Left lung (tissue), 10 donors: ENCODE data around the gene TMEM130. TPM values are rescaled to one million over a fixed set of nuclear protein-coding genes. Genes with fewer than 3 reads are reported as not detected.

ENCODE experiments used
- ATAC-seq: fragments of 200-7000 bp; cut with Tn5 transposase; one replicate; pipeline ENCODE4 v1.9.1; 2020; ENCODE audit warnings: moderate library complexity
- DNase-seq, 4 donors: peaks; one replicate each; pipeline ENCODE4 v3.0.0-alpha.2; 2013 to 2020
- H3K27ac ChIP-seq, 2 donors: fragments of 200-600 bp; sonication (generic) in 1 of 2; one replicate each; pipeline versions ENCODE4 v1.5.0 to v1.8.0; 2020 to 2021
- H3K27me3 ChIP-seq, 2 donors: fragments of 200-600 bp; sonication (generic) in 1 of 2; one replicate each; pipeline versions ENCODE4 v1.5.0 to v1.8.0; 2020 to 2021
- H3K36me3 ChIP-seq, 2 donors: fragments of 200-600 bp; sonication (generic) in 1 of 2; one replicate each; pipeline versions ENCODE4 v1.5.0 to v1.8.0; 2020 to 2021
- H3K4me1 ChIP-seq, 2 donors: fragments of 200-600 bp; one replicate each; pipeline ENCODE4 v1.8.0; 2021
- H3K4me3 ChIP-seq, 2 donors: fragments of 200-600 bp; sonication (generic) in 1 of 2; one replicate each; pipeline versions ENCODE4 v1.5.0 to v1.8.0; 2020 to 2021; ENCODE audit warnings: mild to moderate bottlenecking in 1 of 2
- H3K9me3 ChIP-seq, 2 donors: fragments of 200-600 bp; sonication (generic) in 1 of 2; one replicate each; pipeline versions ENCODE4 v1.5.0 to v1.8.0; 2020 to 2021
- intact Hi-C, 2 donors: fragments of 100-400 bp; cut with DNase I; formaldehyde crosslinking; loops; one replicate each; pipeline versions ENCODE4 v1.11.2 to v1.14.2; 2022
- polyA plus RNA-seq, 6 donors: library from polyadenylated mRNA; unstranded; fragments of 120-200 nt; gene quantifications; one replicate each; pipeline ENCODE4 v1.2.1, GENCODE V29; 2013; ENCODE audit not compliant: insufficient read length in 6 of 6
- total RNA-seq, 2 donors: library from RNA; stranded (reverse); fragmentation: NEBNext Ultra II Directional; extraction: Animal tissue kit (Norgen Biotek cat#: 25700); gene quantifications; one replicate each; pipeline ENCODE4 v1.2.1, GENCODE V29; 2021
- TF ChIP-seq, protein P1 (sequence below), 2 donors: fragments of 200-600 bp; sonication (generic) in 1 of 2; IDR thresholded peaks; one replicate each; pipeline versions ENCODE4 v1.5.0 to v1.8.0; 2021; ENCODE audit warnings: antibody characterized with exemption in 2 of 2
- donor health status: DM: no; HTN: yes; CAD: no.
- donor health status: DM: no; HTN: no; CAD: no.

The TMEM130 gene
- total and polyA plus RNA-seq, 8 donors = 0.17 to 1.5 (median 0.32) TPM

DNA sequence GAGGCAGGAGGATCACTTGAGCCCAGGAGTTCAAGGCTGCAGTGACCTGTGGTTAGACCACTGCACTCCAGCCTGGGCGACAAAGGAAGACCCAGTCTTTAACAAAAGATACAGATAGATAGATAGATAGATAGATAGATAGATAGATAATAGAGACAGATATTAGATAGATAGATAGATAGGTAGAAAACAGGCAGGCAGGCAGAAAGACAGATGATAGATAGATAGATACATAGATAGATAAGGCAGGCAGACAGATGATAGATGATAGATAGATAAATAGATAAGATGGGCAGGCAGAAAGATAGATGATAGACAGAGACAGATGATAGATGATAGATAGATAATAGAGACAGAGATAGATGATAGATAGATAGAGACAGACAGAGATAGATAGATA is 54.5 kb downstream of the TMEM130 start:
- no peak for ATAC-seq

DNA sequence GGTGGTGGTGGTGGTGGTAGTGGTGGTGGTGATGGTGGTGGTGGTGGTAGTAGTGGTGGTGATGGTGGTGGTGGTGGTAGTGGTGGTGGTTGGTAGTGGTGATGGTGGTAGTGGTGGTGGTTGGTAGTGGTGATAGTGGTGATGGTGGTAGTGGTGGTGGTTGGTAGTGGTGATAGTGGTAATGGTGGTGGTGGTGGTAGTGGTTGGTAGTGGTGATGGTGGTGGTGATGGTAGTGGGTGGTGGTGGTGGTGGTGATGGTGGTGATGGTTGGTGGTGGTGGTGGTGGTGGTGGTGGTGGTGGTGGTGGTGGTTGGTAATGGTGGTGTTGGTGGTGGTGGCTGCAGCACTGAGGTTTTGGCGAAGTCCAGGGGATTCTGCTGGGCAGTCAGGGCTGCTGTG is 58.5 kb downstream of the TMEM130 start:
- ATAC-seq = no peak
- peaks cover 0 to 3% of the 10 kb centered on the region in 2 donors for H3K9me3 ChIP-seq

More for the DNA sequence above, 54.5 kb downstream of the TMEM130 start:
- Histone ChIP-seq H3K4me3 (no peak overlapping the region), H3K27ac (no peak overlapping the region), H3K36me3 (no peaks in the 10 kb centered on the region), H3K9me3 (no peaks in the 10 kb centered on the region), H3K4me1 (no peaks in the 10 kb centered on the region), H3K27me3 (no peaks in the 10 kb centered on the region)
- peak in 1 of 4 donors; percentile 7 for DNase-seq
- TF ChIP-seq, protein P1, sequence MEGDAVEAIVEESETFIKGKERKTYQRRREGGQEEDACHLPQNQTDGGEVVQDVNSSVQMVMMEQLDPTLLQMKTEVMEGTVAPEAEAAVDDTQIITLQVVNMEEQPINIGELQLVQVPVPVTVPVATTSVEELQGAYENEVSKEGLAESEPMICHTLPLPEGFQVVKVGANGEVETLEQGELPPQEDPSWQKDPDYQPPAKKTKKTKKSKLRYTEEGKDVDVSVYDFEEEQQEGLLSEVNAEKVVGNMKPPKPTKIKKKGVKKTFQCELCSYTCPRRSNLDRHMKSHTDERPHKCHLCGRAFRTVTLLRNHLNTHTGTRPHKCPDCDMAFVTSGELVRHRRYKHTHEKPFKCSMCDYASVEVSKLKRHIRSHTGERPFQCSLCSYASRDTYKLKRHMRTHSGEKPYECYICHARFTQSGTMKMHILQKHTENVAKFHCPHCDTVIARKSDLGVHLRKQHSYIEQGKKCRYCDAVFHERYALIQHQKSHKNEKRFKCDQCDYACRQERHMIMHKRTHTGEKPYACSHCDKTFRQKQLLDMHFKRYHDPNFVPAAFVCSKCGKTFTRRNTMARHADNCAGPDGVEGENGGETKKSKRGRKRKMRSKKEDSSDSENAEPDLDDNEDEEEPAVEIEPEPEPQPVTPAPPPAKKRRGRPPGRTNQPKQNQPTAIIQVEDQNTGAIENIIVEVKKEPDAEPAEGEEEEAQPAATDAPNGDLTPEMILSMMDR (IDR thresholded peaks at IDR 0.05) = no peak
- intact Hi-C loops = no loop called here

GRCh38 chr7:98810153-98810802 is 59.5 kb downstream of the TMEM130 start:
- H3K27me3 ChIP-seq = no peaks in the 10 kb centered on the region
- H3K27ac ChIP-seq = no peak overlapping the region
- intact Hi-C loops = no loop called here
- peaks cover 0 to 3% of the 10 kb centered on the region in 2 donors for H3K9me3 ChIP-seq
- H3K36me3 ChIP-seq = no peaks in the 10 kb centered on the region
- TF ChIP-seq, protein P1 (IDR thresholded peaks at IDR 0.05) = no peak
- DNase-seq (peak in 1 of 4 donors; percentile 2), ATAC-seq (no peak)
- H3K4me1 ChIP-seq = no peaks in the 10 kb centered on the region
- H3K4me3 ChIP-seq = no peak overlapping the region

More for the DNA sequence above, 58.5 kb downstream of the TMEM130 start:
- H3K27ac ChIP-seq = no peak overlapping the region
- H3K27me3 ChIP-seq = no peaks in the 10 kb centered on the region
- H3K4me1 ChIP-seq = no peaks in the 10 kb centered on the region
- H3K36me3 ChIP-seq = no peaks in the 10 kb centered on the region
- peak in 1 of 4 donors; percentile 37 for DNase-seq
- TF ChIP-seq, protein P1 (IDR thresholded peaks at IDR 0.05) = no peak
- intact Hi-C loops = no loop called here
- H3K4me3 ChIP-seq = no peak overlapping the region

- ATAC-seq = no peak
- DNase-seq = peak in 1 of 4 donors; percentile 16
- intact Hi-C loops = no loop called here
- TF ChIP-seq, protein P1 (IDR thresholded peaks at IDR 0.05) = no peak
- Histone ChIP-seq H3K27me3 (no peaks in the 10 kb centered on the region), H3K36me3 (no peaks in the 10 kb centered on the region), H3K4me1 (no peaks in the 10 kb centered on the region), H3K27ac (no peak overlapping the region), H3K9me3 (peaks cover 0 to 3% of the 10 kb centered on the region in 2 donors), H3K4me3 (no peak overlapping the region)
Observed at GRCh38 chr7:98808751-98809460, 60.9 kb downstream of the TMEM130 start.
